Neural progenitor cell (in vitro differentiated cells): Measurements from ENCODE around the gene SMC2. TPM values are rescaled to one million over a fixed set of nuclear protein-coding genes. Genes with fewer than 3 reads are reported as not detected.
A peak's percentile ranks its signal among the peaks of the same experiment; 100 is the strongest.

Source experiments
- DNase-seq: peaks from one replicate; pipeline ENCODE4 v3.0.0-alpha.2; 2016; ENCODE audit warnings: low spot score
- H2AFZ ChIP-seq: fragments of 200-600 bp; sonication (generic); replicated peaks from 2 replicates; pipeline ENCODE4 v1.6.1; 2016; ENCODE audit warnings: antibody characterized with exemption
- H3F3A ChIP-seq: fragments of 200-600 bp; sonication (generic); 2 replicates; pipeline ENCODE4 v1.6.1; 2016; ENCODE audit warnings: antibody characterized with exemption, low read depth
- H3K27ac ChIP-seq: fragments of 200-600 bp; sonication (generic); 2 replicates; pipeline ENCODE4 v1.5.1; 2016; ENCODE audit warnings: mild to moderate bottlenecking
- H3K27me3 ChIP-seq: fragments of 200-600 bp; sonication (generic); 2 replicates; pipeline ENCODE4 v1.6.1; 2016; ENCODE audit warnings: mild to moderate bottlenecking, moderate library complexity
- H3K36me3 ChIP-seq: fragments of 200-600 bp; sonication (generic); 2 replicates; pipeline ENCODE4 v1.5.1; 2016
- H3K4me1 ChIP-seq: fragments of 200-600 bp; sonication (generic); 2 replicates; pipeline ENCODE4 v1.6.1; 2016; ENCODE audit warnings: mixed run types
- H3K4me2 ChIP-seq: fragments of 200-600 bp; sonication (generic); 2 replicates; pipeline ENCODE4 v1.6.1; 2016
- H3K4me3 ChIP-seq: fragments of 200-600 bp; sonication (generic); 2 replicates; pipeline ENCODE4 v1.5.1; 2016
- H3K79me2 ChIP-seq: fragments of 200-600 bp; sonication (generic); 2 replicates; pipeline ENCODE4 v1.6.1; 2016; ENCODE audit warnings: low read depth
- H3K9ac ChIP-seq: fragments of 200-600 bp; sonication (generic); 2 replicates; pipeline ENCODE4 v1.6.1; 2016
- H3K9me3 ChIP-seq: fragments of 200-600 bp; sonication (generic); 2 replicates; pipeline ENCODE4 v1.5.1; 2016; ENCODE audit warnings: low read depth
- H4K20me1 ChIP-seq: fragments of 200-600 bp; sonication (generic); 2 replicates; pipeline ENCODE4 v1.6.1; 2016; ENCODE audit warnings: low read depth
- H3K27ac Mint-ChIP-seq: 3 replicates; pipeline ENCODE4 v1.8.0; 2021; ENCODE audit warnings: mixed read lengths
- H3K27me3 Mint-ChIP-seq: 2 replicates; pipeline ENCODE4 v1.8.0; 2022; ENCODE audit warnings: low read depth, mild to moderate bottlenecking, inconsistent platforms, moderate library complexity, mixed read lengths; ENCODE audit not compliant: insufficient read depth
- H3K36me3 Mint-ChIP-seq: 3 replicates; pipeline ENCODE4 v1.8.0; 2021; ENCODE audit warnings: mixed read lengths
- H3K4me1 Mint-ChIP-seq: 3 replicates; pipeline ENCODE4 v1.8.0; 2021; ENCODE audit warnings: mixed read lengths
- H3K4me3 Mint-ChIP-seq: 3 replicates; pipeline ENCODE4 v1.8.0; 2021; ENCODE audit warnings: mild to moderate bottlenecking, moderate library complexity, mixed read lengths
- H3K9me3 Mint-ChIP-seq: 3 replicates; pipeline ENCODE4 v1.8.0; 2020; ENCODE audit warnings: mixed read lengths
- EZH2 ChIP-seq: fragments of 200-600 bp; sonication (generic); IDR thresholded peaks from 2 replicates; pipeline ENCODE4 v1.6.1; 2017; ENCODE audit warnings: antibody characterized with exemption, mild to moderate bottlenecking, moderate library complexity
- EZH2phosphoT487 ChIP-seq: fragments of 200-600 bp; sonication (generic); IDR thresholded peaks from 2 replicates; pipeline ENCODE4 v1.6.1; 2017; ENCODE audit warnings: antibody characterized with exemption
- total RNA-seq: library from RNA; depleted of rRNA; stranded (reverse); fragments of >200 nt; gene quantifications from 2 replicates; pipeline ENCODE4 v1.2.3, GENCODE V29; 2015; ENCODE audit warnings: low replicate concordance
- TF ChIP-seq, protein P1 (sequence below): fragments of 200-600 bp; sonication (generic); IDR thresholded peaks from 2 replicates; pipeline ENCODE4 v1.5.1; 2017; ENCODE audit warnings: antibody characterized with exemption, mild to moderate bottlenecking

Gene SMC2
- total RNA-seq, 1 donor from 2014 or later: 46.7 TPM

DNA sequence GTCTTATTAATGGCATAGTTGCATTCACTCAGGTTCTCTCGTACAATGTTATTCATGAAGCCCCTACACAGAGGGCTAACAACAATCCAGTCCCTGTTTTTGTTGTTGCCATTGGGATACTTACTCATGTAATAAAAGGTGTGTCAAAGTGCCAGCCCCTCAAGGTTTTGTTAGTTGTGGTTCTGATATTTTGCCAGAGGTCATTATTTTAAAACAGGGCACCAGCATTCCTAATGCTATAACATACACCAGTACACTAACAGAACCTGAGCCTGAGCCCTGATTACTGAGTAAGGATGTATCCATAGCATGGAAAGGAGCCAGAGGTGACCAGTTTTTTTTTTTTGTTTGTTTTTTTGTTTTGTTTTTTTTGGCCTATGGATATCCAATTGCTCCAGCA, 50.2 kb downstream of the SMC2 start:
- TF ChIP-seq EZH2phosphoT487: no peak
- TF ChIP-seq EZH2: no peak
- Histone ChIP-seq H3K4me3 (no peak overlapping the region), H3K79me2 (no peaks in the 10 kb centered on the region), H3K36me3 (peaks cover 1% of the 10 kb centered on the region), H3K9me3 (no peaks in the 10 kb centered on the region), H4K20me1 (no peaks in the 10 kb centered on the region), H2AFZ (no peak overlapping the region), H3K27me3 (no peaks in the 10 kb centered on the region), H3K27ac (no peak overlapping the region), H3F3A (no peaks in the 10 kb centered on the region), H3K9ac (no peak overlapping the region), H3K4me1 (no peaks in the 10 kb centered on the region), H3K4me2 (no peak overlapping the region)
- no peak overlapping the region for H3K4me3 Mint-ChIP-seq
- no peaks in the 10 kb centered on the region for H3K9me3 Mint-ChIP-seq
- H3K27ac Mint-ChIP-seq: no peak overlapping the region
- peaks cover 14% of the 10 kb centered on the region for H3K36me3 Mint-ChIP-seq
- no peaks in the 10 kb centered on the region for H3K27me3 Mint-ChIP-seq
- H3K4me1 Mint-ChIP-seq: no peaks in the 10 kb centered on the region
- DNase-seq: no peak

DNA sequence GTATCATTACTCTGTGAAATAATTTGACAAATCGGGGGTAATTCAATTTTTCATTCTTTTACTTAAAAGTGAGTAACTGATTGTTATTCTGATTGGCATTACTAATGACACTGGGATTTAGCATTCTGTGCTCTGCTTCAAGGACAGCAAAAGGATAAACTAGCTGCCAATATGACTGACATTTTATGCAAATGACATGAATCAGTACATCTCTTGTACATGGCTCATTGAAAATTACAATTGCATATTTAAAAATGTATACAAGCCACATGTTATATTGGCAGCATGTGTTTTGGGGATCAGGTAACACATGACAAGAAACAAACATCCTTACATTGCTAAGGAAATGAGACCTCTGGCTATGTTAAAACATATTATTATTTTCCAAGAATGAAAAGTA, 79.0 kb downstream of the SMC2 start:
- Histone ChIP-seq H3K27me3 (no peaks in the 10 kb centered on the region), H3K4me2 (no peak overlapping the region), H3K4me1 (no peaks in the 10 kb centered on the region), H3K27ac (no peak overlapping the region), H2AFZ (no peak overlapping the region), H3K36me3 (no peaks in the 10 kb centered on the region), H4K20me1 (no peaks in the 10 kb centered on the region), H3K4me3 (no peak overlapping the region), H3K9me3 (no peaks in the 10 kb centered on the region), H3K9ac (no peak overlapping the region), H3F3A (no peaks in the 10 kb centered on the region), H3K79me2 (no peaks in the 10 kb centered on the region)
- TF ChIP-seq EZH2: no peak
- TF ChIP-seq, protein P1, sequence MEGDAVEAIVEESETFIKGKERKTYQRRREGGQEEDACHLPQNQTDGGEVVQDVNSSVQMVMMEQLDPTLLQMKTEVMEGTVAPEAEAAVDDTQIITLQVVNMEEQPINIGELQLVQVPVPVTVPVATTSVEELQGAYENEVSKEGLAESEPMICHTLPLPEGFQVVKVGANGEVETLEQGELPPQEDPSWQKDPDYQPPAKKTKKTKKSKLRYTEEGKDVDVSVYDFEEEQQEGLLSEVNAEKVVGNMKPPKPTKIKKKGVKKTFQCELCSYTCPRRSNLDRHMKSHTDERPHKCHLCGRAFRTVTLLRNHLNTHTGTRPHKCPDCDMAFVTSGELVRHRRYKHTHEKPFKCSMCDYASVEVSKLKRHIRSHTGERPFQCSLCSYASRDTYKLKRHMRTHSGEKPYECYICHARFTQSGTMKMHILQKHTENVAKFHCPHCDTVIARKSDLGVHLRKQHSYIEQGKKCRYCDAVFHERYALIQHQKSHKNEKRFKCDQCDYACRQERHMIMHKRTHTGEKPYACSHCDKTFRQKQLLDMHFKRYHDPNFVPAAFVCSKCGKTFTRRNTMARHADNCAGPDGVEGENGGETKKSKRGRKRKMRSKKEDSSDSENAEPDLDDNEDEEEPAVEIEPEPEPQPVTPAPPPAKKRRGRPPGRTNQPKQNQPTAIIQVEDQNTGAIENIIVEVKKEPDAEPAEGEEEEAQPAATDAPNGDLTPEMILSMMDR: no peak
- TF ChIP-seq EZH2phosphoT487: no peak
- H3K27ac Mint-ChIP-seq: no peak overlapping the region
- H3K4me1 Mint-ChIP-seq: no peaks in the 10 kb centered on the region
- no peaks in the 10 kb centered on the region for H3K36me3 Mint-ChIP-seq
- no peak overlapping the region for H3K4me3 Mint-ChIP-seq
- H3K9me3 Mint-ChIP-seq: no peaks in the 10 kb centered on the region
- no peaks in the 10 kb centered on the region for H3K27me3 Mint-ChIP-seq
- no peak for DNase-seq

DNA sequence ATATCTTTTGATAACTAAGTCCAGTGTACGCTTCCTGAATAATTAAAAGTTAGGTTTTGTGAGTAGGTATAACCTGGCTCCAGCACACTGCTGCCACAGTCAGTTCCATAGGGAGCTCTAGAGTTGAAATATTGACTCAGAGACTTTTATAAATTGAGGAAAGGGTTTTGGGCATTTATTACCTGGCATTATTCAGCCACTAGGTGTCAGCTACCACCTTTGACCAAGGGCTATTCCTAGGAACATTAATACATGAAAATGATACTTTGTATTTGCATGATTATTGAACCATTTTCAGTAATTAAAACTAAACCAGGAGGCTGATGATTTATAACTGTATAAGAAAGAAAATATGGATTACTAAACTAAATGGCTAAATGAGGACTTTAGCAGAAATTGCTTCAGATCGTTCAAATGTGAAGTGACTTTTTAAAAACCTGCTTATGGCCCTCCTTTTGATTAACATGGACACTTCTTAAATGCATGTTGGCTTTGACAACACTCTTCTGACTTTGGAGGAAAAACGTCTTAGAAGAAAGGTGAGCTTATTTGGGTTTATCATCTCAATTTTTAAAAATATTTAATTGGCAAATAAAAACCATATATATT, 83.0 kb downstream of the SMC2 start:
- Mint-ChIP-seq H3K36me3 (no peaks in the 10 kb centered on the region), H3K9me3 (no peaks in the 10 kb centered on the region), H3K4me3 (no peak overlapping the region), H3K27me3 (no peaks in the 10 kb centered on the region), H3K4me1 (no peaks in the 10 kb centered on the region), H3K27ac (no peak overlapping the region)
- H4K20me1 ChIP-seq: no peaks in the 10 kb centered on the region
- no peaks in the 10 kb centered on the region for H3K79me2 ChIP-seq
- no peak overlapping the region for H3K4me2 ChIP-seq
- no peak overlapping the region for H3K4me3 ChIP-seq
- TF ChIP-seq EZH2: no peak
- TF ChIP-seq, protein P1: peak; percentile 64
- TF ChIP-seq EZH2phosphoT487: no peak
- DNase-seq: peak; percentile 8
- no peak overlapping the region for H3K27ac ChIP-seq
- no peaks in the 10 kb centered on the region for H3K9me3 ChIP-seq
- H3F3A ChIP-seq: no peaks in the 10 kb centered on the region
- no peak overlapping the region for H3K9ac ChIP-seq
- no peaks in the 10 kb centered on the region for H3K27me3 ChIP-seq
- no peak overlapping the region for H2AFZ ChIP-seq
- no peaks in the 10 kb centered on the region for H3K36me3 ChIP-seq
- H3K4me1 ChIP-seq: no peaks in the 10 kb centered on the region

DNA sequence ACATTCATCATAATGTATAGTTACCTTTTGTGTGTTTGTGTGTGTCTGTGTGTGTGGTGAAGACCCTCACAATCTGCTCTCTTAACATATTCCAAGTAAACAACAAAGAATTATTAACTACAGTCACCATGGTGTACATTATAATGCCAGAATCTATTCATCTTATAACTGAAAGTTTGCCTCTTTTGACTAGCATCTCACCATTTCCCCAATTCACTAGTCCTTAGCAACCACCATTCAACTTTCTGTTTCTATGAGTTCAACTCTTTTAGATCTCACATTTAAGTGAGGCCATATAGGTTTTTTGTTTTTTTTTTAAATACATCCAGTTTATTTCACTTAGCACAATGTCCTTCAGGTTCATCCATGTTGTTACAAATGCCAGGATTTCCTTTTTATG, 83.6 kb downstream of the SMC2 start:
- DNase-seq: no peak
- Histone ChIP-seq H3F3A (no peaks in the 10 kb centered on the region), H3K9ac (no peak overlapping the region), H3K4me3 (no peak overlapping the region), H3K79me2 (no peaks in the 10 kb centered on the region), H3K27me3 (no peaks in the 10 kb centered on the region), H3K36me3 (no peaks in the 10 kb centered on the region), H3K4me2 (no peak overlapping the region), H3K9me3 (no peaks in the 10 kb centered on the region), H2AFZ (no peak overlapping the region), H3K4me1 (no peaks in the 10 kb centered on the region), H3K27ac (no peak overlapping the region), H4K20me1 (no peaks in the 10 kb centered on the region)
- Mint-ChIP-seq H3K4me1 (no peaks in the 10 kb centered on the region), H3K27ac (no peak overlapping the region), H3K36me3 (no peaks in the 10 kb centered on the region), H3K9me3 (no peaks in the 10 kb centered on the region), H3K4me3 (no peak overlapping the region), H3K27me3 (no peaks in the 10 kb centered on the region)
- TF ChIP-seq, protein P1: no peak
- no peak for TF ChIP-seq EZH2
- TF ChIP-seq EZH2phosphoT487: no peak
